Cardiac muscle cell (in vitro differentiated cells and primary cell): ENCODE data around the gene AP2A2. TPM values are rescaled to one million over a fixed set of nuclear protein-coding genes. Genes with fewer than 3 reads are reported as not detected.

Experiments used
- DNase-seq, 2 donors: peaks; one replicate each; pipeline versions ENCODE4 v3.0.0 to v3.0.0-alpha.2; 2010 to 2017; ENCODE audit warnings: low read depth in 1 of 2, low spot score in 1 of 2
- H3K27ac ChIP-seq: fragments of 200-600 bp; sonication (generic); 2 replicates; pipeline ENCODE4 v1.5.1; 2016
- H3K27me3 ChIP-seq: fragments of 200-600 bp; sonication (generic); 2 replicates; pipeline ENCODE4 v1.6.0; 2016; ENCODE audit warnings: control low read depth
- H3K36me3 ChIP-seq: fragments of 200-600 bp; sonication (generic); 2 replicates; pipeline ENCODE4 v1.5.1; 2016; ENCODE audit warnings: control low read depth
- H3K4me1 ChIP-seq: fragments of 200-600 bp; sonication (generic); 2 replicates; pipeline ENCODE4 v1.8.1; 2017; ENCODE audit warnings: low read depth, mild to moderate bottlenecking, mixed run types
- H3K4me3 ChIP-seq: fragments of 200-600 bp; sonication (generic); 2 replicates; pipeline ENCODE4 v1.5.1; 2016; ENCODE audit warnings: mild to moderate bottlenecking
- H3K9me3 ChIP-seq: fragments of 200-600 bp; sonication (generic); 2 replicates; pipeline ENCODE4 v1.5.1; 2017; ENCODE audit warnings: low read depth, mild to moderate bottlenecking, control low read depth
- CTCF ChIP-seq: IDR thresholded peaks from 2 replicates; pipeline ENCODE4 v1.5.1; 2012; ENCODE audit warnings: low read depth, mild to moderate bottlenecking, low read length
- polyA plus RNA-seq: library from polyadenylated mRNA; unstranded; fragments of >200 nt; fragmentation: Nextera tagmentation; extraction: Ambion mirVana; gene quantifications from 2 replicates; pipeline ENCODE4 v1.2.1, GENCODE V29; 2016
- total RNA-seq: library from RNA; depleted of rRNA; stranded (reverse); fragments of >200 nt; gene quantifications from 2 replicates; pipeline ENCODE4 v1.2.3, GENCODE V29; 2016

Gene AP2A2
- total and polyA plus RNA-seq, 2 experiments from 2014 or later: 47.6 to 77.6 TPM

DNA sequence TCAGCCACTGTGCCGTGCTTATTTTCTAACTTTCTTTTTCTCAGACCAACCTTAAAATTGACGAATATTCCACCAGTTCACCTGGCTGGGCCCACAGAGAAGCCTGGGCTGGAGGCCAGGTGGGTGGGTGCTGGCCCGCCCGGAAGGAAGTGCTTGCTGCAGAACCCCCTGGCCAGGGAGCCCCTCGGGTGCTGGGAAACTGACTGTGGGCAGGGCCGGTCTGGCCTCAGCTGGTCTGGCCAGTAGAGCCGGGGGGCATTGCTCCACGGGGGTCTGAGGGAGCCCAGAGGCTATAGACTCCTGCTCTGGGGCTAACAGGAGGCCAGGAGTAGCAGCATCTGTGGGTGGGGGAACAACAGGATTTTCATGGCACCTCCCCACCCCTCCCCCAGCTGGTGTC, 8.2 kb upstream of the AP2A2 start:
- H3K9me3 ChIP-seq: no peaks in the 10 kb centered on the region
- H3K27me3 ChIP-seq: no peaks in the 10 kb centered on the region
- no peak overlapping the region for H3K4me3 ChIP-seq
- no peak overlapping the region for H3K27ac ChIP-seq
- H3K36me3 ChIP-seq: no peaks in the 10 kb centered on the region
- no peak for TF ChIP-seq CTCF
- no peaks in the 10 kb centered on the region for H3K4me1 ChIP-seq
- DNase-seq: no peak

DNA sequence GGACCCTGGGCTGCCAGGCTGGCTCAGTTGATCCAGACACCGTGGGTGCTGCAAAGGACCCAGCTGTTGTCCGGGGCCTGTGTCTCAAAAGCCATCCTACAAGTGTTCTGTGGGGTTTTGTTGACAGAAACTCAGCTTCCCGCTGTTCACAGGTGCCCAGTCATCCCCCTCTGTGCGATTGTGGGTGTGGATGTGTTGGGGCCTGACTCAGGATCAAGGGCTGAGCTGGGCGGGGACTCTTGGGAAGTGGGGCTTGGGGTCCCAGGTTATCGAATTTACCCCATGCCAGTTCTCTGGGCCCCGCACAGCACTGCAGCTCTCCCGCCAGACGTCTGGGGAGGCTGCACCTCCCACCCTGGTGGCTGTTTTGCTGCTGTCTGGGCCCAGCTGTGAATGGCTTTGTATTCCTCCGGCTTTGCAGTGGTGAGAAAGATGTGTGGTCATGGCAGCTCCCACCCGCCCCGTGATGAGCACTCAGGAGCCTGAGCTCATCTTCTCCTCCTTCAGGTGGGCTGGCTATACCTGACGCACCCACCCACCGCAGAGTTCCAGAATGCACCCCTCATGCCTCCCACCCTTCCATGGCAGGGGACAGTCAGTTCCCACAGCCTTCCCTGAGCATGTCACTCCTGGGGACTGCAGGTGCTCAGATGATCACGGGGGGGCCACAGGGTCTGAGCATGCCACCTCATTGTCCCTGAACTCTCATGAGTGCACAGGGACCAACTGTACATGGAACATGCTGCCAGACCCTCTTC, 3.6 kb upstream of the AP2A2 start:
- TF ChIP-seq CTCF: no peak
- Histone ChIP-seq H3K36me3 (peaks cover under 1% of the 10 kb centered on the region), H3K27me3 (no peaks in the 10 kb centered on the region), H3K27ac (no peak overlapping the region), H3K4me3 (no peak overlapping the region), H3K9me3 (no peaks in the 10 kb centered on the region), H3K4me1 (no peaks in the 10 kb centered on the region)
- DNase-seq: no peak

GRCh38 chr11:923691-924405, 1.8 kb upstream of the AP2A2 start:
- H3K27ac ChIP-seq: no peak overlapping the region
- no peak for DNase-seq
- H3K4me1 ChIP-seq: no peaks in the 10 kb centered on the region
- H3K9me3 ChIP-seq: no peaks in the 10 kb centered on the region
- H3K27me3 ChIP-seq: no peaks in the 10 kb centered on the region
- no peak overlapping the region for H3K4me3 ChIP-seq
- peaks cover 3% of the 10 kb centered on the region for H3K36me3 ChIP-seq
- TF ChIP-seq CTCF: no peak

DNA sequence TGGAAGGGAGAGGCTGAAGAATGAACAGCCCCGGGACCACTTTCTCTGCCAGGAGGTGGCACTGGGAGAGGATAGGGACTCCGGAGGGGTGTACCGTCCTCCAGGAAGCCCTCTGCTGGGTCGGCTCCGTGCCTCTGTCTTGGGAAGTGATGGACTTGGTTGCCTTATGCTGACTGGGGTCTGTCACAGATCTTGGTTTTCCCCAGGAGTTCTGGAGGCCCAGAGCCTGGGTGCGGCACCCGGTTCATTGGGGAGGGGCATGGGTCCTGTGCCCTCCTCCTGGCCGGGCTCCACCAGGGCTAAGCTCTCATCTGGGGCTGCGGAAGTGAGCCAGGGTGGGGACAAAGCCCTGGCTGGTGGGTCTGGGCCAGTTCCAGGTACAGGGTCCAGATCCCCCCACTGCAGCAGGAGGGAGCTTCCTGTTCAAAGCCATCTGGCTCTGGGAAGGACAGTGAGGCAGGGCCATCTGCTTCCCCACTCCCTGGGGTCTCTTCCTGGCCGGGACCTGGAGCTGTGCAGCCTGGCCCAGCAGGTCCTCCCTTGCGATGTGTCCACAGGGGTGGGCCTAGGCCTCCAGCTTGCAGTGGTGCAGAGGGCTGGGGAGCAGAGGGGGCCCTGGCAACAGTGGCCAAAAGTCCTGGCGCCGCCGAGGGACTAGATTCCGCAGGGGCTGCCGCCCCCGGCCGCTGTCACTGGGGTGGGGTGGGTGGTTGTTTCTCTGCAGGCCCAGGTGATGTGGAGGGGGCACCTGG, 1.1 kb upstream of the AP2A2 start:
- peaks cover 3% of the 10 kb centered on the region for H3K36me3 ChIP-seq
- H3K27ac ChIP-seq: no peak overlapping the region
- no peak for DNase-seq
- H3K27me3 ChIP-seq: no peaks in the 10 kb centered on the region
- no peaks in the 10 kb centered on the region for H3K4me1 ChIP-seq
- no peak for TF ChIP-seq CTCF
- H3K4me3 ChIP-seq: no peak overlapping the region
- no peaks in the 10 kb centered on the region for H3K9me3 ChIP-seq

GRCh38 chr11:925158-925495, 543 bp upstream of the AP2A2 start:
- no peak for DNase-seq
- Histone ChIP-seq H3K4me1 (no peaks in the 10 kb centered on the region), H3K27ac (no peak overlapping the region), H3K36me3 (peaks cover 3% of the 10 kb centered on the region), H3K9me3 (no peaks in the 10 kb centered on the region), H3K4me3 (peak overlapping the region; percentile 99), H3K27me3 (no peaks in the 10 kb centered on the region)
- no peak for TF ChIP-seq CTCF
